Nephron progenitor cell (in vitro differentiated cells): ENCODE measurements around the gene MPHOSPH10.

Experiments used
- DNase-seq: peaks from one replicate; pipeline ENCODE4 v3.0.0; 2021
- H3K27ac Mint-ChIP-seq: 2 replicates; pipeline ENCODE4 v1.8.0; 2021; ENCODE audit warnings: mild to moderate bottlenecking, moderate library complexity, mixed read lengths
- H3K27me3 Mint-ChIP-seq: 2 replicates; pipeline ENCODE4 v1.8.0; 2021; ENCODE audit warnings: mild to moderate bottlenecking, low read depth, mixed read lengths; ENCODE audit not compliant: poor library complexity
- H3K36me3 Mint-ChIP-seq: 2 replicates; pipeline ENCODE4 v1.8.0; 2021; ENCODE audit warnings: low read depth, mixed read lengths
- H3K4me1 Mint-ChIP-seq: 2 replicates; pipeline ENCODE4 v1.8.0; 2021; ENCODE audit warnings: mixed read lengths
- H3K4me3 Mint-ChIP-seq: 2 replicates; pipeline ENCODE4 v1.8.0; 2021; ENCODE audit warnings: mild to moderate bottlenecking, moderate library complexity, mixed read lengths
- H3K9me3 Mint-ChIP-seq: 2 replicates; pipeline ENCODE4 v1.8.0; 2021; ENCODE audit warnings: mild to moderate bottlenecking, moderate library complexity, mixed read lengths
- TF ChIP-seq, protein P1 (sequence below): fragments of 200-600 bp; sonication (generic); IDR thresholded peaks from 2 replicates; pipeline ENCODE4 v1.5.0; 2021; ENCODE audit warnings: antibody characterized with exemption

The MPHOSPH10 gene

DNA sequence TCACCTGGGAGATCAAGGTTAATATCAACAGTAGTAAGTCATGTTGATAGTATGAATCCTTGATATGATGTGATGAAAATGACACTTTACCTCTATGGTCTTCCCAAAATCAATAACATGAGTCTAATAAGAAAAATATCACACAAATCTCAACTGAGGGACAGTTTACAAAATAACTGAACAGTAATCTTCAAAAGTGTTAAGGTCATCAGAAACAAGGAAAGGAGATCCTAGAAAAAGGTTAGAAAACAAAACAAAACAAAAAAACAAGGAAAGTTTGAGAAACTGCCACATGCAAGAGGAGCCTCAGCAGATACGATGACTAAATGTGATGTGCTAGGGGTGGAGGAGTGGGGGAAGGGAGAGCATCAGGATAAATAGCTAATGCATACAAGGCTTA, 16.6 kb upstream of the MPHOSPH10 start:
- TF ChIP-seq, protein P1, sequence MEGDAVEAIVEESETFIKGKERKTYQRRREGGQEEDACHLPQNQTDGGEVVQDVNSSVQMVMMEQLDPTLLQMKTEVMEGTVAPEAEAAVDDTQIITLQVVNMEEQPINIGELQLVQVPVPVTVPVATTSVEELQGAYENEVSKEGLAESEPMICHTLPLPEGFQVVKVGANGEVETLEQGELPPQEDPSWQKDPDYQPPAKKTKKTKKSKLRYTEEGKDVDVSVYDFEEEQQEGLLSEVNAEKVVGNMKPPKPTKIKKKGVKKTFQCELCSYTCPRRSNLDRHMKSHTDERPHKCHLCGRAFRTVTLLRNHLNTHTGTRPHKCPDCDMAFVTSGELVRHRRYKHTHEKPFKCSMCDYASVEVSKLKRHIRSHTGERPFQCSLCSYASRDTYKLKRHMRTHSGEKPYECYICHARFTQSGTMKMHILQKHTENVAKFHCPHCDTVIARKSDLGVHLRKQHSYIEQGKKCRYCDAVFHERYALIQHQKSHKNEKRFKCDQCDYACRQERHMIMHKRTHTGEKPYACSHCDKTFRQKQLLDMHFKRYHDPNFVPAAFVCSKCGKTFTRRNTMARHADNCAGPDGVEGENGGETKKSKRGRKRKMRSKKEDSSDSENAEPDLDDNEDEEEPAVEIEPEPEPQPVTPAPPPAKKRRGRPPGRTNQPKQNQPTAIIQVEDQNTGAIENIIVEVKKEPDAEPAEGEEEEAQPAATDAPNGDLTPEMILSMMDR, result no peak
- no peak for DNase-seq
- no peak overlapping the region for H3K27ac Mint-ChIP-seq
- H3K4me3 Mint-ChIP-seq, result no peak overlapping the region
- H3K4me1 Mint-ChIP-seq, result no peaks in the 10 kb centered on the region
- H3K27me3 Mint-ChIP-seq, result no peaks in the 10 kb centered on the region
- peaks cover 4% of the 10 kb centered on the region for H3K9me3 Mint-ChIP-seq
- H3K36me3 Mint-ChIP-seq, result peaks cover 55% of the 10 kb centered on the region

- TF ChIP-seq, protein P1, result no peak
- Mint-ChIP-seq H3K9me3 (peaks cover 4% of the 10 kb centered on the region), H3K36me3 (peaks cover 68% of the 10 kb centered on the region), H3K4me3 (no peak overlapping the region), H3K27me3 (no peaks in the 10 kb centered on the region), H3K4me1 (no peaks in the 10 kb centered on the region), H3K27ac (no peak overlapping the region)
- no peak for DNase-seq
Measured at GRCh38 chr2:71117063-71117462, 13.4 kb upstream of the MPHOSPH10 start.

DNA sequence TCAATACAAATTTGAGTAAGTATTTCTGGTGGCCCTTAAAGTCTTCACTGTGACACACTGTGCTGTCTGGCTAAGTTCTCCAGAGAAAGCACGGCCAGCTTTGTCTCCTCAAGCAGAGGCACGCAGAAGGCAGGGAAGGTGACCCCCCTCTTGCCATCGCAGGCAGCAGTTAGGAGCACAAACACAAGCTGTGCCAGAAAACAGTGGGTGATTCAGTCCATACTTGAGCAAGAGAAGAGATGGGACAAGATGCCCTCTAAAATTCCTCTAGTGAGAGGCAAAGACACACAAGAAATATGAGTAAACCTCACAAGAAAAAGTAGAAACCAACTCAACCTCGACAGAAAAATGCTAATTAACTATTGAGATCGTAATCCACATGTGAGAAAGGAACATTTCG, 10.2 kb upstream of the MPHOSPH10 start:
- peaks cover 10% of the 10 kb centered on the region for H3K9me3 Mint-ChIP-seq
- no peaks in the 10 kb centered on the region for H3K4me1 Mint-ChIP-seq
- TF ChIP-seq, protein P1, result no peak
- DNase-seq, result no peak
- H3K27me3 Mint-ChIP-seq, result no peaks in the 10 kb centered on the region
- H3K27ac Mint-ChIP-seq, result peak overlapping the region; percentile 54
- H3K4me3 Mint-ChIP-seq, result no peak overlapping the region
- peaks cover 66% of the 10 kb centered on the region for H3K36me3 Mint-ChIP-seq

DNA sequence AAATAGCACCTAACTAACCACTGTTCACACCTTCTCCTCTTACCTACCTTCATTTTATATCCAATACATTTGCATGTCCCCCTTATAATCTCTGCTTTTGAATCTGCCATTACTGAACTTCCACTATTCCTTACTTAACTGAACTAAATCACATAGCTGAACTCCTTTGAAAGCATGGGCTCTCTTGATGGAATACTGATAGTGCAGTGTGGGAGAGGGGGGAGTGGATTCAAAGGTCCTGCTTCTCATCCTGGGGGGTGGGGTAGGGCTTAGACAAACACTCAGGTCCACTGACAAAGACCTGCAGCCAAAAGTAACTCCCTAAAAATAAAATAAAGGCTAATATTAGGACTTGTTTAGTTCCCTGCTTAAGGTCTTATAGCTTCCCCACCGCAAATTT, 9.0 kb upstream of the MPHOSPH10 start:
- Mint-ChIP-seq H3K36me3 (peaks cover 60% of the 10 kb centered on the region), H3K4me1 (no peaks in the 10 kb centered on the region), H3K4me3 (no peak overlapping the region), H3K27ac (no peak overlapping the region), H3K27me3 (no peaks in the 10 kb centered on the region), H3K9me3 (peaks cover 10% of the 10 kb centered on the region)
- DNase-seq, result no peak
- TF ChIP-seq, protein P1, result no peak

GRCh38 chr2:71122387-71123298, 7.8 kb upstream of the MPHOSPH10 start:
- H3K27me3 Mint-ChIP-seq, result no peaks in the 10 kb centered on the region
- peaks cover 57% of the 10 kb centered on the region for H3K36me3 Mint-ChIP-seq
- peaks cover 10% of the 10 kb centered on the region for H3K9me3 Mint-ChIP-seq
- peaks cover 5% of the 10 kb centered on the region for H3K4me1 Mint-ChIP-seq
- H3K4me3 Mint-ChIP-seq, result no peak overlapping the region
- TF ChIP-seq, protein P1, result no peak
- DNase-seq, result no peak
- no peak overlapping the region for H3K27ac Mint-ChIP-seq
